Spinal cord (tissue), 10 donors: Measurements from ENCODE around the gene CENPV. TPM values are rescaled to one million over a fixed set of nuclear protein-coding genes. Genes with fewer than 3 reads are reported as not detected.

Source experiments
- DNase-seq, 6 donors: peaks; one replicate each; pipeline versions ENCODE4 v3.0.0 to v3.0.0-alpha.2; 2013 to 2015; ENCODE audit warnings: low spot score in 6 of 6, low read depth in 4 of 6
- H3K27ac ChIP-seq: one replicate; pipeline ENCODE4 v1.5.1; 2013; ENCODE audit warnings: low read depth, low read length, control low read depth
- H3K27me3 ChIP-seq: one replicate; pipeline ENCODE4 v1.6.1; 2013; ENCODE audit warnings: low read length; ENCODE audit not compliant: control insufficient read depth, insufficient read depth
- H3K36me3 ChIP-seq: one replicate; pipeline ENCODE4 v1.6.1; 2013; ENCODE audit warnings: low read length; ENCODE audit not compliant: control insufficient read depth, insufficient read depth
- H3K4me1 ChIP-seq: one replicate; pipeline ENCODE4 v1.6.1; 2013; ENCODE audit warnings: low read length; ENCODE audit not compliant: control insufficient read depth, insufficient read depth
- H3K4me3 ChIP-seq: one replicate; pipeline ENCODE4 v1.5.1; 2013; ENCODE audit warnings: low read depth, low read length, control low read depth
- H3K9me3 ChIP-seq: one replicate; pipeline ENCODE4 v1.6.1; 2013; ENCODE audit warnings: low read length; ENCODE audit not compliant: control insufficient read depth, insufficient read depth
- WGBS: methylation state at CpG from one replicate; pipeline ENCODE4 v1.1.5; 2013; ENCODE audit warnings: missing lambda C conversion rate; ENCODE audit not compliant: insufficient coverage; 5-methylcytosine and 5-hydroxymethylcytosine counted together
- polyA plus RNA-seq, 2 donors: library from polyadenylated mRNA; unstranded; fragments of 120-200 nt; gene quantifications; one replicate each; pipeline ENCODE4 v1.2.1, GENCODE V29; 2013; ENCODE audit not compliant: insufficient read length in 2 of 2
- total RNA-seq, 2 donors: library from RNA; depleted of rRNA in 1 of 2; stranded (reverse); fragments of 120-200 nt in 1 of 2; fragments of >200 nt in 1 of 2; gene quantifications; one replicate each; pipeline versions ENCODE4 v1.2.3 to v1.2.4, GENCODE V29; 2013 to 2014
- donor health status: healthy.

CENPV gene
- total and polyA plus RNA-seq, 4 donors, result 33.7 to 130 (median 96.6) TPM

GRCh38 chr17:16346721-16347271 lies 6.5 kb downstream of the CENPV start:
- Histone ChIP-seq H3K27me3 (peaks cover 2% of the 10 kb centered on the region), H3K27ac (no peak overlapping the region), H3K4me1 (peaks cover 4% of the 10 kb centered on the region), H3K9me3 (no peaks in the 10 kb centered on the region), H3K36me3 (peaks cover 51% of the 10 kb centered on the region), H3K4me3 (no peak overlapping the region)
- 100% methylated on average over 2 of the region's 6 CpGs for WGBS
- DNase-seq, result no peak

- WGBS, result 93% methylated on average over 2 of the region's 5 CpGs
- Histone ChIP-seq H3K4me1 (no peaks in the 10 kb centered on the region), H3K27ac (no peak overlapping the region), H3K36me3 (peaks cover 52% of the 10 kb centered on the region), H3K9me3 (no peaks in the 10 kb centered on the region), H3K4me3 (no peak overlapping the region), H3K27me3 (no peaks in the 10 kb centered on the region)
- DNase-seq, result no peak
These were observed 7.7 kb downstream of the CENPV start for GRCh38 chr17:16345565-16345964.

GRCh38 chr17:16343569-16343968 lies 9.7 kb downstream of the CENPV start:
- Histone ChIP-seq H3K27me3 (no peaks in the 10 kb centered on the region), H3K9me3 (no peaks in the 10 kb centered on the region), H3K36me3 (peaks cover 43% of the 10 kb centered on the region), H3K4me1 (no peaks in the 10 kb centered on the region), H3K4me3 (no peak overlapping the region), H3K27ac (no peak overlapping the region)
- no CpG with 5 or more reads among the region's 3 CpGs for WGBS
- DNase-seq, result no peak

- Histone ChIP-seq H3K36me3 (peaks cover 37% of the 10 kb centered on the region), H3K4me3 (no peak overlapping the region), H3K27me3 (no peaks in the 10 kb centered on the region), H3K4me1 (no peaks in the 10 kb centered on the region), H3K9me3 (no peaks in the 10 kb centered on the region), H3K27ac (no peak overlapping the region)
- peak in 2 of 6 donors; percentile 26 to 47 for DNase-seq
- WGBS, result 90% methylated on average over 4 of the region's 4 CpGs
These were observed 10.3 kb downstream of the CENPV start for GRCh38 chr17:16342979-16343378.

GRCh38 chr17:16339959-16340358 lies 13.3 kb downstream of the CENPV start:
- H3K36me3 ChIP-seq, result peaks cover 29% of the 10 kb centered on the region
- no peak overlapping the region for H3K27ac ChIP-seq
- H3K4me3 ChIP-seq, result no peak overlapping the region
- DNase-seq, result no peak
- no CpG with 5 or more reads among the region's 1 CpG for WGBS
- H3K27me3 ChIP-seq, result no peaks in the 10 kb centered on the region
- H3K4me1 ChIP-seq, result no peaks in the 10 kb centered on the region
- no peaks in the 10 kb centered on the region for H3K9me3 ChIP-seq

GRCh38 chr17:16339402-16339801 lies 13.9 kb downstream of the CENPV start:
- no peaks in the 10 kb centered on the region for H3K4me1 ChIP-seq
- H3K27me3 ChIP-seq, result no peaks in the 10 kb centered on the region
- DNase-seq, result no peak
- no peak overlapping the region for H3K4me3 ChIP-seq
- H3K36me3 ChIP-seq, result peaks cover 28% of the 10 kb centered on the region
- H3K9me3 ChIP-seq, result no peaks in the 10 kb centered on the region
- WGBS, result 100% methylated on average over 1 of the region's 1 CpG
- H3K27ac ChIP-seq, result no peak overlapping the region

GRCh38 chr17:16338391-16338790 lies 14.9 kb downstream of the CENPV start:
- H3K27me3 ChIP-seq, result no peaks in the 10 kb centered on the region
- no peak overlapping the region for H3K27ac ChIP-seq
- no peaks in the 10 kb centered on the region for H3K9me3 ChIP-seq
- peaks cover 19% of the 10 kb centered on the region for H3K36me3 ChIP-seq
- H3K4me3 ChIP-seq, result no peak overlapping the region
- WGBS, result 100% methylated on average over 1 of the region's 3 CpGs
- no peak for DNase-seq
- no peaks in the 10 kb centered on the region for H3K4me1 ChIP-seq

- no peak overlapping the region for H3K4me3 ChIP-seq
- peaks cover 8% of the 10 kb centered on the region for H3K36me3 ChIP-seq
- WGBS, result 88% methylated on average over 7 of the region's 11 CpGs
- H3K27me3 ChIP-seq, result no peaks in the 10 kb centered on the region
- H3K4me1 ChIP-seq, result peaks cover 3% of the 10 kb centered on the region
- H3K27ac ChIP-seq, result no peak overlapping the region
- no peaks in the 10 kb centered on the region for H3K9me3 ChIP-seq
- peak in 1 of 6 donors; percentile 32 for DNase-seq
These were observed 23.6 kb downstream of the CENPV start for GRCh38 chr17:16329519-16330271.

GRCh38 chr17:16328997-16329396 lies 24.3 kb downstream of the CENPV start:
- 25% methylated on average over 1 of the region's 1 CpG for WGBS
- Histone ChIP-seq H3K4me1 (peaks cover 3% of the 10 kb centered on the region), H3K27ac (no peak overlapping the region), H3K36me3 (peaks cover 8% of the 10 kb centered on the region), H3K9me3 (no peaks in the 10 kb centered on the region), H3K27me3 (no peaks in the 10 kb centered on the region), H3K4me3 (no peak overlapping the region)
- DNase-seq, result peak in 2 of 6 donors; percentile 8 to 61

GRCh38 chr17:16327018-16327417 lies 26.3 kb downstream of the CENPV start:
- H3K36me3 ChIP-seq, result peaks cover 8% of the 10 kb centered on the region
- no peak overlapping the region for H3K4me3 ChIP-seq
- H3K9me3 ChIP-seq, result no peaks in the 10 kb centered on the region
- no peak overlapping the region for H3K27ac ChIP-seq
- no CpG with 5 or more reads among the region's 3 CpGs for WGBS
- H3K27me3 ChIP-seq, result no peaks in the 10 kb centered on the region
- H3K4me1 ChIP-seq, result peaks cover 3% of the 10 kb centered on the region
- DNase-seq, result no peak
